SU-DHL-6 (cell line): ENCODE results near the gene EEF2K.

Experiments used
- EZH2phosphoT487 ChIP-seq: fragments of 200-600 bp; sonication (generic), shearing (Covaris generic); conservative IDR thresholded peaks from 2 replicates; pipeline ENCODE4 v1.6.1; 2018; ENCODE audit warnings: mild to moderate bottlenecking, antibody characterized with exemption, low read length, moderate library complexity, mixed read lengths
- TF ChIP-seq, protein P1 (sequence below): fragments of 200-600 bp; sonication (generic); IDR thresholded peaks from one replicate; pipeline ENCODE4 v1.5.1; 2017; ENCODE audit warnings: antibody characterized with exemption, mild to moderate bottlenecking, low read length, moderate library complexity; ENCODE audit not compliant: insufficient read depth, poor library complexity, severe bottlenecking

DNA sequence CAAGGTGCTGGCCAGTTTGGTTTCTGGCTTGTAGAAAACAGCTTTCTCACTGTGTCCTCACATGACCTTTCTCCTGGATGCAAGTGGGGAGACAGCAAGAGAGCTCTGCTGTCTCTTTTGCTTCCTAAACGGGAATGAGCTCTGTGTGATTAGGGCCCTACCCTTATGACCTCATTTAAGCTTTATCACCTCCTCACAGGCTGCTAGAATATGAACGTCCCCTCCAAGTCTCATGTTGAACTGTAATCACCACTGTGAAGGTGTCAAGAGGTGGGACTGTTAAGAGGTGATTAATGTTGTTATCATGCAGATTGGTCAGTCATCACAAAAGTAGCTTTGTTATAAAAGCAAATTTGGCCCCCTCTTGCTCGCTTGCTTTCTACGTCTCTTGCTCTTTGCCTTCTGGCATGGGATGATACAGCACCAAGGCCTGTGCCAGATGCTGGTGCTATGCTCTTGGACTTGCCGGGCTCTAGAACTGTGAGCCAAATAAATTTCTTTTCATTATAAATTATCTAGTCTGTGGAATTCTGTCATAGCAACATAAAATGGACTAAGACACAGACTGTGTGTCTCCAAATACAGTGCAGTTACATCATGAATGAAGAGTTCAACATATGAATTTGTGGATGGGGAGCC, 76.3 kb downstream of the EEF2K start:
- TF ChIP-seq, protein P1, sequence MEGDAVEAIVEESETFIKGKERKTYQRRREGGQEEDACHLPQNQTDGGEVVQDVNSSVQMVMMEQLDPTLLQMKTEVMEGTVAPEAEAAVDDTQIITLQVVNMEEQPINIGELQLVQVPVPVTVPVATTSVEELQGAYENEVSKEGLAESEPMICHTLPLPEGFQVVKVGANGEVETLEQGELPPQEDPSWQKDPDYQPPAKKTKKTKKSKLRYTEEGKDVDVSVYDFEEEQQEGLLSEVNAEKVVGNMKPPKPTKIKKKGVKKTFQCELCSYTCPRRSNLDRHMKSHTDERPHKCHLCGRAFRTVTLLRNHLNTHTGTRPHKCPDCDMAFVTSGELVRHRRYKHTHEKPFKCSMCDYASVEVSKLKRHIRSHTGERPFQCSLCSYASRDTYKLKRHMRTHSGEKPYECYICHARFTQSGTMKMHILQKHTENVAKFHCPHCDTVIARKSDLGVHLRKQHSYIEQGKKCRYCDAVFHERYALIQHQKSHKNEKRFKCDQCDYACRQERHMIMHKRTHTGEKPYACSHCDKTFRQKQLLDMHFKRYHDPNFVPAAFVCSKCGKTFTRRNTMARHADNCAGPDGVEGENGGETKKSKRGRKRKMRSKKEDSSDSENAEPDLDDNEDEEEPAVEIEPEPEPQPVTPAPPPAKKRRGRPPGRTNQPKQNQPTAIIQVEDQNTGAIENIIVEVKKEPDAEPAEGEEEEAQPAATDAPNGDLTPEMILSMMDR: no peak
- TF ChIP-seq EZH2phosphoT487: no peak
